DMS114 treated with DMSO at 0.1 percent for 48 hours (cell line): ENCODE data around the gene SLC25A41.
A peak's percentile ranks its signal among the peaks of the same experiment; 100 is the strongest.

Source experiments
- DNase-seq: peaks from one replicate; lab custom pipeline; 2025; ENCODE audit not compliant: unreplicated experiment; lab: John Stamatoyannopoulos, UW

The SLC25A41 gene

GRCh38 chr19:6460099-6460884, 26.7 kb upstream of the SLC25A41 start:
- DNase-seq: peak; percentile 88

GRCh38 chr19:6459262-6460098, 25.9 kb upstream of the SLC25A41 start, which contains the start of gene SLC25A23:
SLC25A23 (minus strand) TSS chr19:6459792; CDS start chr19:6459628, 164 bp downstream.
- peak; percentile 39 for DNase-seq

GRCh38 chr19:6458695-6459261, 25.2 kb upstream of the SLC25A41 start:
- DNase-seq: no peak

GRCh38 chr19:6457958-6458694, 24.6 kb upstream of the SLC25A41 start:
- DNase-seq: no peak

- no peak for DNase-seq
Measured at GRCh38 chr19:6455924-6456323, 22.4 kb upstream of the SLC25A41 start.

GRCh38 chr19:6453951-6454565, 20.5 kb upstream of the SLC25A41 start:
- no peak for DNase-seq

- DNase-seq: no peak
Measured at GRCh38 chr19:6452899-6453298, 19.3 kb upstream of the SLC25A41 start.

GRCh38 chr19:6452223-6452614, 18.7 kb upstream of the SLC25A41 start:
- no peak for DNase-seq

GRCh38 chr19:6451583-6452222, 18.1 kb upstream of the SLC25A41 start:
- no peak for DNase-seq

- DNase-seq: no peak
Measured at GRCh38 chr19:6450166-6450565, 16.6 kb upstream of the SLC25A41 start.

GRCh38 chr19:6448045-6448444, 14.5 kb upstream of the SLC25A41 start:
- no peak for DNase-seq

GRCh38 chr19:6446452-6446851, 12.9 kb upstream of the SLC25A41 start:
- DNase-seq: no peak

GRCh38 chr19:6443986-6444385, 10.4 kb upstream of the SLC25A41 start:
- no peak for DNase-seq

GRCh38 chr19:6442087-6442688, 8.6 kb upstream of the SLC25A41 start:
- no peak for DNase-seq

- no peak for DNase-seq
Measured at GRCh38 chr19:6440905-6441304, 7.3 kb upstream of the SLC25A41 start.

GRCh38 chr19:6439743-6440142, 6.2 kb upstream of the SLC25A41 start:
- DNase-seq: no peak

- DNase-seq: no peak
Measured at GRCh38 chr19:6433165-6433564, 398 bp downstream of the SLC25A41 start.

GRCh38 chr19:6431891-6432290, 1.7 kb downstream of the SLC25A41 start:
- DNase-seq: no peak

GRCh38 chr19:6429419-6430221, 3.9 kb downstream of the SLC25A41 start:
- DNase-seq: no peak
